Erythroblast (primary cell): ENCODE results near the gene BPHL.

Source experiments
- GATA1 ChIP-seq: IDR thresholded peaks from 2 replicates; pipeline ENCODE4 v1.6.1; 2011; ENCODE audit warnings: low read depth, mild to moderate bottlenecking, control low read depth, low read length, moderate library complexity
- POLR2A ChIP-seq: IDR thresholded peaks from 2 replicates; pipeline ENCODE4 v1.6.1; 2011; ENCODE audit warnings: mild to moderate bottlenecking, low read length

- TF ChIP-seq POLR2A: no peak
- no peak for TF ChIP-seq GATA1
Measured at GRCh38 chr6:3075772-3076113, 42.8 kb upstream of the BPHL start.
